Measurements from ENCODE around the gene CDHR3. TPM values are rescaled to one million over a fixed set of nuclear protein-coding genes. Genes with fewer than 3 reads are reported as not detected.
A peak's percentile ranks its signal among the peaks of the same experiment; 100 is the strongest.

Gene CDHR3
- total RNA-seq, 1 donor from 2014 or later: 1.1 TPM

DNA sequence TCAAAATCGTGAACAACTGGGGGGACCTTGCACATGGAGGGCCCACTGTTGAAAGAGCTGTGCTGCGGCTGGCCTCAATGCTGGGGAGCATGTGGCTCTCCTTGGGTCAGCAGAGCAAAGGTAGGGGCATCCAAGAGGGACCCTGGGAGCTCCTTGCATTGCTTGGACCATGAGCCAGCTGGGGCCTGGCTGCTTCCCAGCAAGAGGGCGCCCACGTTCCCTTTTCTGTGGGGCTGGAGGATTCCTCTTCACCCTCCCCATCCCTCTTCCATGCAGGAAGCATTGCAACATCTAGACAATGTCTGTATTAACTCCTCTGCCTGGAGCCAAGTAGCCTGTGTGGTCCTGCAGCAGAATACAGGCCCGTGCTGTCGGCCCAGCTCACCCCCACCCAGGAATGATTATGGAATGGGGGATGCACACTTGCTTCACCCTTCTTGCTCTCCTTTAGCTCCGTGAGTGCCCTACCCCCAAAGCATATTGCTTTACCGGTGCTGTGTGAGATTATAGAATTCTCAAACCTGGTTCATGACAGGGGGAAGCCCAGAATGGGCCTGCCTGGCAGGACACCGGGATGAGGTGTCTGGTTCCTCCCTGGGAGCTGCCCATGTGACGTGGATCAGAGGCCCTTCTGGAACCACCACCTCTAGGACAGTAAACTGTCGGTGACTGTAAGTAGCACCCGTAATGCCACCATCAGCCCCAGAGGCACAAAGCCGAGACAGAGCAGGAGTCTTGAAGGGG, 87.1 kb downstream of the CDHR3 start:
- Histone ChIP-seq H3K4me3 (ENCODE audit: low read depth, low read length) (no peak overlapping the region), H3K36me3 (ENCODE audit: control insufficient read depth, insufficient read depth, low read length) (no peaks in the 10 kb centered on the region), H3K27me3 (ENCODE audit: control insufficient read depth, insufficient read depth, low read length) (no peaks in the 10 kb centered on the region)
- FAIRE-seq: no peak
- TF ChIP-seq, protein P1, sequence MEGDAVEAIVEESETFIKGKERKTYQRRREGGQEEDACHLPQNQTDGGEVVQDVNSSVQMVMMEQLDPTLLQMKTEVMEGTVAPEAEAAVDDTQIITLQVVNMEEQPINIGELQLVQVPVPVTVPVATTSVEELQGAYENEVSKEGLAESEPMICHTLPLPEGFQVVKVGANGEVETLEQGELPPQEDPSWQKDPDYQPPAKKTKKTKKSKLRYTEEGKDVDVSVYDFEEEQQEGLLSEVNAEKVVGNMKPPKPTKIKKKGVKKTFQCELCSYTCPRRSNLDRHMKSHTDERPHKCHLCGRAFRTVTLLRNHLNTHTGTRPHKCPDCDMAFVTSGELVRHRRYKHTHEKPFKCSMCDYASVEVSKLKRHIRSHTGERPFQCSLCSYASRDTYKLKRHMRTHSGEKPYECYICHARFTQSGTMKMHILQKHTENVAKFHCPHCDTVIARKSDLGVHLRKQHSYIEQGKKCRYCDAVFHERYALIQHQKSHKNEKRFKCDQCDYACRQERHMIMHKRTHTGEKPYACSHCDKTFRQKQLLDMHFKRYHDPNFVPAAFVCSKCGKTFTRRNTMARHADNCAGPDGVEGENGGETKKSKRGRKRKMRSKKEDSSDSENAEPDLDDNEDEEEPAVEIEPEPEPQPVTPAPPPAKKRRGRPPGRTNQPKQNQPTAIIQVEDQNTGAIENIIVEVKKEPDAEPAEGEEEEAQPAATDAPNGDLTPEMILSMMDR (IDR thresholded peaks at IDR 0.05; ENCODE audit: insufficient read depth, low read length, severe bottlenecking): peak; percentile 55
- DNase-seq (ENCODE audit: low read depth): peak; percentile 82

- H3K27me3 ChIP-seq (ENCODE audit: control insufficient read depth, insufficient read depth, low read length): no peaks in the 10 kb centered on the region
- no peak for FAIRE-seq
- H3K4me3 ChIP-seq (ENCODE audit: low read depth, low read length): no peak overlapping the region
- TF ChIP-seq, protein P1 (IDR thresholded peaks at IDR 0.05; ENCODE audit: insufficient read depth, low read length, severe bottlenecking): no peak
- DNase-seq (ENCODE audit: low read depth): peak; percentile 80
- no peaks in the 10 kb centered on the region for H3K36me3 ChIP-seq (ENCODE audit: control insufficient read depth, insufficient read depth, low read length)
These were observed 87.7 kb downstream of the CDHR3 start for GRCh38 chr7:106050746-106051117.

DNA sequence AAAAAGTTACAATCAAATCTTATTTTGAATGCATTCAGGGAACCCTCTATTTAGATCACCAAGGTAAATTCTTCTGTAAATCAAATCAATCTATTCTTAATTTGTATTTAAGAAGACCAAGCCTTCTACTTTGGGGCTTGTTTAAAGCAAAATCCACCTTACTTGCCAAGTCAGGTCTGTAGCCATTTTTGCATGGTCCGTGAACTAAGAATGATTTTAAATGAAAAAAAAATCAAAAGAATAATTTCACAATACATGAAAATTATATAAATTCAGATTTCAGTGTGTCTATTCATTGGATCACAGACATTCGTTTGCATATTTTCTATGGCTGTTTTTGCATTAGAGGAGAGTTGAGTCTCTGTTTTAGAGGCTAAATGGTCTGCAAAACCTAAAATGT, 89.6 kb downstream of the CDHR3 start:
- TF ChIP-seq, protein P1 (IDR thresholded peaks at IDR 0.05; ENCODE audit: insufficient read depth, low read length, severe bottlenecking): no peak
- Histone ChIP-seq H3K36me3 (ENCODE audit: control insufficient read depth, insufficient read depth, low read length) (no peaks in the 10 kb centered on the region), H3K27me3 (ENCODE audit: control insufficient read depth, insufficient read depth, low read length) (no peaks in the 10 kb centered on the region), H3K4me3 (ENCODE audit: low read depth, low read length) (no peak overlapping the region)
- DNase-seq (ENCODE audit: low read depth) (no peak), FAIRE-seq (no peak)

DNA sequence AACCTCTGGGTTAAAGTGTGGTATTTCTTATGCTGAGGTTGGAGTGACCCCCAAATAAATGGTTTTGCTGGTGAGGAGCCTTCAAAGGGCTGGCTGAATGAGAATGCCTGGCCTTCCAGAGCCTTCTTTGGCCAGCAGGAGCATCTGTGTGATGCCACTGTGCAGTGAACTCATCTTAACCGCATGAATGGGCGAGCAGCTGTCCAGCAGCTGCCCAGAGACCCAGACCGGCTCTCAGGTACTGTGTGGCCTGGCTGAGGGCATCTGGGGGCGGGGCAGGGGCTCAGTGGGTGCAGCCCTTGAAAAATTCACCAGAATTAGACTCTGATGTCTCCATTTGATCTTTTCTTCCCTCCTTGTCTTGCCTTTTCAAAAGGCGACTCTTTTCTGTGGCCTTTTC, 90.0 kb downstream of the CDHR3 start:
- TF ChIP-seq, protein P1 (IDR thresholded peaks at IDR 0.05; ENCODE audit: insufficient read depth, low read length, severe bottlenecking): no peak
- DNase-seq (ENCODE audit: low read depth) (no peak), FAIRE-seq (no peak)
- H3K36me3 ChIP-seq (ENCODE audit: control insufficient read depth, insufficient read depth, low read length): no peaks in the 10 kb centered on the region
- H3K4me3 ChIP-seq (ENCODE audit: low read depth, low read length): no peak overlapping the region
- H3K27me3 ChIP-seq (ENCODE audit: control insufficient read depth, insufficient read depth, low read length): no peaks in the 10 kb centered on the region

DNA sequence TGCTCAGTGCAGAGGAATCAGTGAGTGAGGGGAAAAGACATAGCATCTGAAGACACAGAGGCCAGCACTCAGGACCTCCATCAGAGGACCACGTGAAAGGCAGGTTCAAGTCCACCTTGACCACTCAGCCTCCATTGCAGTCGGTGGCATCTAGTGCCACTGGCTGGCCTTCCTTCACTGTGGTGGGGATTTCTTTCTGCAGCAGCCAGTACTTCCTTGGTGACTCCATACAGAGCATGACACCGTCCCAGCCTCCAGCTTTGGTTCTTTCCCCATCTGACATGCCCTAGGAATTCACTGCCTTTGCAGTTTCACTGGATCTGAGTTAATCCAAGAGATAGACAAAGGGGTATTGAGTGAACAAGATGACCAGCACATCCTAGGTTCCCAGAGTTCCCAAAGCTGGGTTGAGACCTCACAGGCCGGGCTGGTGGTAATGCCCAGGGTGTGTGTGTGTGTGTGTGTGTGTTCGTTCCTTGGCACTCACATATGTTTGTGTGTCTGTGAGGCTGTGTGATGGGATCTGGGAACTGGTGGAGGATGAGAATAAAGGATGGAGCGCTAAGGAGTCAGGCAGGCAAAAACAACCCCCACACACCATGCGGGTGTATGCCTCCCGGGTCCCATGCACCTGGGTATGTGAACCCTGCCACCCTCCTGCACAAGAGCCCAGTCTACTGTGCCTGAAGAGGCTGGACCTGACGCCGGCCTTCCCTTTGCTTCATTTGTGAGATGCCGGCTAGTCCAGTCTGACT, 91.3 kb downstream of the CDHR3 start:
- Histone ChIP-seq H3K36me3 (ENCODE audit: control insufficient read depth, insufficient read depth, low read length) (no peaks in the 10 kb centered on the region), H3K4me3 (ENCODE audit: low read depth, low read length) (no peak overlapping the region), H3K27me3 (ENCODE audit: control insufficient read depth, insufficient read depth, low read length) (no peaks in the 10 kb centered on the region)
- FAIRE-seq (no peak), DNase-seq (ENCODE audit: low read depth) (no peak)
- TF ChIP-seq, protein P1 (IDR thresholded peaks at IDR 0.05; ENCODE audit: insufficient read depth, low read length, severe bottlenecking): no peak
